IMR-90 (cell line): ENCODE data around the gene CACNA1G.

Experiments
- MXI1 ChIP-seq: IDR thresholded peaks from 2 replicates; pipeline ENCODE4 v1.6.1; 2012; ENCODE audit warnings: low read depth, mild to moderate bottlenecking, low read length, moderate library complexity, borderline replicate concordance
- RCOR1 ChIP-seq: IDR thresholded peaks from 2 replicates; pipeline ENCODE4 v1.6.1; 2012; ENCODE audit warnings: mild to moderate bottlenecking, low read length, improper control_type of control experiment; ENCODE audit not compliant: insufficient replicate concordance
- TF ChIP-seq, protein P1 (sequence below): conservative IDR thresholded peaks from 2 replicates; pipeline ENCODE4 v1.5.1; 2012; ENCODE audit warnings: mild to moderate bottlenecking, low read depth, low read length, improper control_type of control experiment

GRCh38 chr17:50561746-50562141 lies 1.2 kb downstream of the CACNA1G start:
- TF ChIP-seq, protein P1, sequence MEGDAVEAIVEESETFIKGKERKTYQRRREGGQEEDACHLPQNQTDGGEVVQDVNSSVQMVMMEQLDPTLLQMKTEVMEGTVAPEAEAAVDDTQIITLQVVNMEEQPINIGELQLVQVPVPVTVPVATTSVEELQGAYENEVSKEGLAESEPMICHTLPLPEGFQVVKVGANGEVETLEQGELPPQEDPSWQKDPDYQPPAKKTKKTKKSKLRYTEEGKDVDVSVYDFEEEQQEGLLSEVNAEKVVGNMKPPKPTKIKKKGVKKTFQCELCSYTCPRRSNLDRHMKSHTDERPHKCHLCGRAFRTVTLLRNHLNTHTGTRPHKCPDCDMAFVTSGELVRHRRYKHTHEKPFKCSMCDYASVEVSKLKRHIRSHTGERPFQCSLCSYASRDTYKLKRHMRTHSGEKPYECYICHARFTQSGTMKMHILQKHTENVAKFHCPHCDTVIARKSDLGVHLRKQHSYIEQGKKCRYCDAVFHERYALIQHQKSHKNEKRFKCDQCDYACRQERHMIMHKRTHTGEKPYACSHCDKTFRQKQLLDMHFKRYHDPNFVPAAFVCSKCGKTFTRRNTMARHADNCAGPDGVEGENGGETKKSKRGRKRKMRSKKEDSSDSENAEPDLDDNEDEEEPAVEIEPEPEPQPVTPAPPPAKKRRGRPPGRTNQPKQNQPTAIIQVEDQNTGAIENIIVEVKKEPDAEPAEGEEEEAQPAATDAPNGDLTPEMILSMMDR, result no peak
- no peak for TF ChIP-seq MXI1
- no peak for TF ChIP-seq RCOR1
